Parathyroid adenoma (tissue), 2 donors: ENCODE data around the gene HDAC5.

Source experiments
- H2AFZ ChIP-seq: fragments of 300-600 bp; sonication (generic); one replicate; pipeline ENCODE4 v1.7.0; 2017; ENCODE audit warnings: antibody characterized with exemption, mild to moderate bottlenecking
- H3K27ac ChIP-seq: fragments of 300-600 bp; sonication (generic); one replicate; pipeline ENCODE4 v1.7.0; 2017
- H3K27me3 ChIP-seq: fragments of 300-600 bp; sonication (generic); one replicate; pipeline ENCODE4 v1.7.0; 2017; ENCODE audit warnings: low read length; ENCODE audit not compliant: control insufficient read depth, insufficient read depth
- H3K36me3 ChIP-seq: fragments of 300-600 bp; sonication (generic); one replicate; pipeline ENCODE4 v1.7.0; 2017; ENCODE audit warnings: low read length; ENCODE audit not compliant: control insufficient read depth, insufficient read depth
- H3K4me1 ChIP-seq: fragments of 300-600 bp; sonication (generic); one replicate; pipeline ENCODE4 v1.7.0; 2017; ENCODE audit warnings: control low read depth
- H3K4me2 ChIP-seq: fragments of 300-600 bp; sonication (generic); one replicate; pipeline ENCODE4 v1.7.0; 2017; ENCODE audit warnings: low read length
- H3K4me3 ChIP-seq: fragments of 300-600 bp; sonication (generic); one replicate; pipeline ENCODE4 v1.7.0; 2017; ENCODE audit warnings: low read depth, low read length
- H3K79me2 ChIP-seq: fragments of 300-600 bp; sonication (generic); one replicate; pipeline ENCODE4 v1.7.0; 2017; ENCODE audit warnings: control low read depth
- H3K9ac ChIP-seq: fragments of 300-600 bp; sonication (generic); one replicate; pipeline ENCODE4 v1.7.0; 2017; ENCODE audit warnings: mild to moderate bottlenecking
- H3K9me3 ChIP-seq: fragments of 300-600 bp; sonication (generic); one replicate; pipeline ENCODE4 v1.7.0; 2017; ENCODE audit warnings: low read length; ENCODE audit not compliant: control insufficient read depth
- CTCF ChIP-seq: fragments of 300-600 bp; sonication (generic); IDR thresholded peaks from one replicate; pipeline ENCODE4 v1.7.0; 2017; ENCODE audit warnings: antibody characterized with exemption, mild to moderate bottlenecking
- donor health status: primary hyperparathyroidism.

HDAC5 gene

GRCh38 chr17:44092051-44092450 is 31.4 kb downstream of the HDAC5 start:
- no peaks in the 10 kb centered on the region for H3K36me3 ChIP-seq
- no peak overlapping the region for H3K27ac ChIP-seq

GRCh38 chr17:44091200-44091997 is 32.0 kb downstream of the HDAC5 start:
- Histone ChIP-seq H3K36me3 (no peaks in the 10 kb centered on the region), H3K9me3 (no peaks in the 10 kb centered on the region), H3K4me1 (peaks cover 13% of the 10 kb centered on the region), H3K9ac (no peak overlapping the region), H3K4me2 (no peak overlapping the region), H3K79me2 (peaks cover 12% of the 10 kb centered on the region), H3K4me3 (no peak overlapping the region), H3K27ac (no peak overlapping the region), H2AFZ (no peak overlapping the region), H3K27me3 (no peaks in the 10 kb centered on the region)
- no peak for TF ChIP-seq CTCF

More at GRCh38 chr17:44092051-44092450, 31.4 kb downstream of the HDAC5 start:
- H3K9ac ChIP-seq: no peak overlapping the region
- H3K9me3 ChIP-seq: no peaks in the 10 kb centered on the region
- H2AFZ ChIP-seq: no peak overlapping the region
- no peak for TF ChIP-seq CTCF
- H3K27me3 ChIP-seq: no peaks in the 10 kb centered on the region
- no peak overlapping the region for H3K4me3 ChIP-seq
- H3K4me2 ChIP-seq: no peak overlapping the region
- H3K79me2 ChIP-seq: peaks cover 16% of the 10 kb centered on the region
- peaks cover 16% of the 10 kb centered on the region for H3K4me1 ChIP-seq

DNA sequence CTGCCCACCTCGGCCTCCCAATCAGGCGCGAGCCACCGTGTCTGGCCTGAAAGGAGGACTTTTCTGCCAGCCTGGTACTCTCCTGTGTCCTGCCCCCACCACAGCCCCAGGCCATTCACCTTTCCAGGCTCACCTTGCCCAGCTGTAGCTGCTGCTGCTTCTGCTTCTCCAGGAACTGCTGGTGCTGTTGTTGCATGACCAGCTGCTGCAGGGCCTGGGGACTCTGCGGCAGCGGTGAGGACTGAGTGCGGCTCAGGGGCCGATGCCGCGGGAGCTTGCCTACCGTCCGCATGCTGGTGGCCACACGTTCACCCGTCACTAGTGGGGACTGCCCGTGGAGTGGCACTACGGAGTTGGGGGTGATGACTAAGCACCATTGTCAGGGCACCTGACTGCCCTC is 35.2 kb downstream of the HDAC5 start:
- Histone ChIP-seq H3K27me3 (no peaks in the 10 kb centered on the region), H2AFZ (no peak overlapping the region), H3K4me2 (no peak overlapping the region), H3K79me2 (peaks cover 10% of the 10 kb centered on the region), H3K4me1 (no peaks in the 10 kb centered on the region), H3K4me3 (no peak overlapping the region), H3K9me3 (no peaks in the 10 kb centered on the region), H3K27ac (no peak overlapping the region), H3K36me3 (no peaks in the 10 kb centered on the region), H3K9ac (no peak overlapping the region)
- TF ChIP-seq CTCF: no peak

DNA sequence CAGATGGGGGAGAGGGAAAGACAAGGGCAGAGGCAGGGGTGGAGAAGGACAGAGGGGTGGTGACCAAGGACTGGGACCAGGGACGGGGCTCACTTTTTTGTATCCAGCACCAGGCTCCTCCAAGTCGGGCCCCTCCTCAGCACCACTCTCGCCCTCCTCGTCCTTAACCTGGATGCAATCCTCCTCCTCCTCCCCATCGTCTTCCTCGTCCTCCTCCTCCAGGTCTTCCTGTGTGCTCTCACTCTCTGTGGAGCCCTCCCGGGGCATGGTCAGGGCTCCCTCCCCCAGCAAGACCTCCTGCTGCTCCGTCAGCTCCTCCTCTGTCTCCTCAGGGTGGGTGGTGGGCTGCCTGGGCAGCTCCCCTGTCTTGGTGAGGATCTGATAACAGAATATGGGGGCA is 36.1 kb downstream of the HDAC5 start:
- H3K4me1 ChIP-seq: no peaks in the 10 kb centered on the region
- peaks cover 5% of the 10 kb centered on the region for H3K79me2 ChIP-seq
- H2AFZ ChIP-seq: no peak overlapping the region
- no peak overlapping the region for H3K4me2 ChIP-seq
- no peak overlapping the region for H3K4me3 ChIP-seq
- no peak for TF ChIP-seq CTCF
- H3K9ac ChIP-seq: no peak overlapping the region
- H3K36me3 ChIP-seq: no peaks in the 10 kb centered on the region
- no peaks in the 10 kb centered on the region for H3K27me3 ChIP-seq
- H3K27ac ChIP-seq: no peak overlapping the region
- no peaks in the 10 kb centered on the region for H3K9me3 ChIP-seq
